Thymus (tissue), 11 donors: ENCODE results near the gene F8. TPM values are rescaled to one million over a fixed set of nuclear protein-coding genes. Genes with fewer than 3 reads are reported as not detected.
"Not testable (repeated sequence)": the region's sequence is repeated elsewhere in the genome, so short reads cannot be mapped to it uniquely, and the experiment has no call there.

Experiments
- DNase-seq, 9 donors: peaks; one replicate each; pipeline ENCODE4 v3.0.0-alpha.2; 2013; ENCODE audit warnings: low spot score in 9 of 9, low read depth in 6 of 9, missing footprints in 1 of 9
- H3K27ac ChIP-seq, 2 donors: one replicate each; pipeline ENCODE4 v1.5.1; 2013; ENCODE audit warnings: control low read depth in 1 of 2, low read depth in 1 of 2, low read length in 1 of 2, mild to moderate bottlenecking in 1 of 2, moderate library complexity in 1 of 2
- H3K27me3 ChIP-seq, 2 donors: one replicate each; pipeline ENCODE4 v1.5.1; 2013; ENCODE audit warnings: low read length in 1 of 2; ENCODE audit not compliant: control insufficient read depth in 2 of 2, insufficient read depth in 1 of 2
- H3K36me3 ChIP-seq, 2 donors: one replicate each; pipeline ENCODE4 v1.5.1; 2013; ENCODE audit warnings: low read length in 1 of 2, mild to moderate bottlenecking in 1 of 2, moderate library complexity in 1 of 2; ENCODE audit not compliant: control insufficient read depth in 2 of 2, insufficient read depth in 2 of 2
- H3K4me1 ChIP-seq, 2 donors: one replicate each; pipeline ENCODE4 v1.5.1; 2013; ENCODE audit warnings: low read length in 2 of 2; ENCODE audit not compliant: control insufficient read depth in 2 of 2, insufficient read depth in 2 of 2
- H3K4me3 ChIP-seq, 2 donors: one replicate each; pipeline ENCODE4 v1.5.1; 2013; ENCODE audit warnings: low read length in 2 of 2, control low read depth in 1 of 2, mild to moderate bottlenecking in 1 of 2
- H3K9me3 ChIP-seq, 2 donors: one replicate each; pipeline ENCODE4 v1.5.1; 2013; ENCODE audit warnings: low read length in 1 of 2, mild to moderate bottlenecking in 1 of 2; ENCODE audit not compliant: control insufficient read depth in 2 of 2, insufficient read depth in 1 of 2
- WGBS: extraction: QIAGEN DNeasy Blood & Tissue Kit; methylation state at CpG from one replicate; pipeline ENCODE4 v1.1.7; 2013; 5-methylcytosine and 5-hydroxymethylcytosine counted together
- polyA plus RNA-seq: library from polyadenylated mRNA; stranded (reverse); fragments of 200-250 nt; gene quantifications from one replicate; pipeline ENCODE4 v1.2.3, GENCODE V29; 2013
- total RNA-seq: library from RNA; stranded (reverse); fragments of 120-200 nt; gene quantifications from one replicate; pipeline ENCODE4 v1.2.4, GENCODE V29; 2013
- donor health status: healthy.

F8 gene
- total and polyA plus RNA-seq, 2 donors: 2.9 to 10.7 TPM

- 20% methylated on average over 11 of the region's 11 CpGs for WGBS
- Histone ChIP-seq H3K27me3 (no peaks in the 10 kb centered on the region), H3K4me3 (peak overlapping the region in 1 of 2 donors; percentile 14), H3K4me1 (no peaks in the 10 kb centered on the region), H3K36me3 (no peaks in the 10 kb centered on the region), H3K9me3 (no peaks in the 10 kb centered on the region), H3K27ac (no peak overlapping the region)
- DNase-seq: peak; percentile 27 to 86 (median 59)
These were observed 42.0 kb downstream of the F8 start for GRCh38 chrX:154980330-154981115.

GRCh38 chrX:154979629-154980028 is 42.9 kb downstream of the F8 start:
- Histone ChIP-seq H3K27me3 (no peaks in the 10 kb centered on the region), H3K4me3 (no peak overlapping the region), H3K4me1 (no peaks in the 10 kb centered on the region), H3K9me3 (no peaks in the 10 kb centered on the region), H3K27ac (no peak overlapping the region), H3K36me3 (no peaks in the 10 kb centered on the region)
- DNase-seq: no peak
- WGBS: 97% methylated on average over 4 of the region's 4 CpGs

GRCh38 chrX:154968353-154968752 is 54.2 kb downstream of the F8 start:
- H3K27me3 ChIP-seq: no peaks in the 10 kb centered on the region
- WGBS: 85% methylated on average over 2 of the region's 2 CpGs
- no peak for DNase-seq

GRCh38 chrX:154967603-154968002 is 54.9 kb downstream of the F8 start:
- no peaks in the 10 kb centered on the region for H3K9me3 ChIP-seq
- no peaks in the 10 kb centered on the region for H3K27me3 ChIP-seq
- 94% methylated on average over 1 of the region's 1 CpG for WGBS
- H3K27ac ChIP-seq: no peak overlapping the region
- H3K4me1 ChIP-seq: no peaks in the 10 kb centered on the region
- no peak overlapping the region for H3K4me3 ChIP-seq
- no peaks in the 10 kb centered on the region for H3K36me3 ChIP-seq
- DNase-seq: no peak

More at GRCh38 chrX:154968353-154968752, 54.2 kb downstream of the F8 start:
- Histone ChIP-seq H3K4me1 (no peaks in the 10 kb centered on the region), H3K9me3 (no peaks in the 10 kb centered on the region), H3K4me3 (no peak overlapping the region), H3K36me3 (no peaks in the 10 kb centered on the region), H3K27ac (no peak overlapping the region)

- Histone ChIP-seq H3K36me3 (no peaks in the 10 kb centered on the region), H3K27ac (no peak overlapping the region), H3K27me3 (no peaks in the 10 kb centered on the region), H3K4me1 (no peaks in the 10 kb centered on the region), H3K4me3 (no peak overlapping the region), H3K9me3 (no peaks in the 10 kb centered on the region)
- DNase-seq: no peak
These were observed 60.6 kb downstream of the F8 start for GRCh38 chrX:154961947-154962346.

- not testable (repeated sequence) for H3K4me1 ChIP-seq, DNase-seq, H3K27me3 ChIP-seq, H3K36me3 ChIP-seq, H3K4me3 ChIP-seq, H3K9me3 ChIP-seq, H3K27ac ChIP-seq
- WGBS: 97% methylated on average over 3 of the region's 3 CpGs
These were observed 66.7 kb downstream of the F8 start for GRCh38 chrX:154955799-154956198.

GRCh38 chrX:154939265-154939664 is 83.3 kb downstream of the F8 start:
- not testable (repeated sequence) for H3K36me3 ChIP-seq, H3K4me1 ChIP-seq, H3K4me3 ChIP-seq, H3K27ac ChIP-seq, DNase-seq, H3K9me3 ChIP-seq, H3K27me3 ChIP-seq
- 88% methylated on average over 9 of the region's 10 CpGs for whole genome bisulfite sequencing

GRCh38 chrX:154924771-154925170 is 97.8 kb downstream of the F8 start:
- not testable (repeated sequence) for H3K27ac ChIP-seq, DNase-seq, H3K4me3 ChIP-seq, H3K27me3 ChIP-seq, H3K36me3 ChIP-seq, H3K4me1 ChIP-seq, H3K9me3 ChIP-seq
- 99% methylated on average over 5 of the region's 5 CpGs for WGBS

GRCh38 chrX:154918060-154918483 is 104.5 kb downstream of the F8 start:
- DNase-seq: peak; percentile 3 to 63 (median 23)
- H3K4me3 ChIP-seq: peak overlapping the region; percentile 4 to 31

More at GRCh38 chrX:154918060-154918483, 104.5 kb downstream of the F8 start:
- no peaks in the 10 kb centered on the region for H3K4me1 ChIP-seq
- no peaks in the 10 kb centered on the region for H3K27me3 ChIP-seq
- no peak overlapping the region for H3K27ac ChIP-seq
- H3K36me3 ChIP-seq: no peaks in the 10 kb centered on the region
- H3K9me3 ChIP-seq: peaks cover 0 to 7% of the 10 kb centered on the region in 2 donors
- WGBS: 16% methylated on average over 5 of the region's 5 CpGs
